Mucosa of descending colon (tissue), 3 donors: ENCODE data around the gene TMEM88. TPM values are rescaled to one million over a fixed set of nuclear protein-coding genes. Genes with fewer than 3 reads are reported as not detected.

Experiments
- ATAC-seq: fragments of 200-7000 bp; cut with Tn5 transposase; one replicate; pipeline ENCODE4 v1.9.1; 2020; ENCODE audit warnings: mild to moderate bottlenecking, moderate library complexity
- DNase-seq, 3 donors: peaks; one replicate each; pipeline ENCODE4 v3.0.0-alpha.2; 2020
- H3K36me3 ChIP-seq: fragments of 200-600 bp; one replicate; pipeline ENCODE4 v1.8.0; 2021; ENCODE audit warnings: low read depth, mild to moderate bottlenecking
- H3K4me1 ChIP-seq: fragments of 200-600 bp; one replicate; pipeline ENCODE4 v1.8.0; 2021; ENCODE audit warnings: low read depth, mild to moderate bottlenecking
- H3K4me3 ChIP-seq: fragments of 200-600 bp; one replicate; pipeline ENCODE4 v1.8.0; 2021; ENCODE audit warnings: mild to moderate bottlenecking
- H3K9me3 ChIP-seq: fragments of 200-600 bp; one replicate; pipeline ENCODE4 v1.8.0; 2021; ENCODE audit warnings: mild to moderate bottlenecking
- intact Hi-C, 2 donors: fragments of 100-400 bp; cut with DNase I in 1 of 2; cut with micrococcal nuclease in 1 of 2; formaldehyde crosslinking; loops; one replicate each; pipeline versions ENCODE4 v1.11.0 to v1.11.1; 2022; cut with DNase I, micrococcal nuclease
- total RNA-seq, 3 donors: library from RNA; stranded (reverse); fragmentation: NEBNext Ultra II Directional in 2 of 3; extraction: Animal tissue kit (Norgen Biotek cat#: 25700) in 2 of 3; gene quantifications; one replicate each; pipeline versions ENCODE4 v1.2.1 to v1.2.4, GENCODE V29; 2021 to 2023
- TF ChIP-seq, protein P1 (sequence below): fragments of 200-600 bp; IDR thresholded peaks from one replicate; pipeline ENCODE4 v1.8.0; 2022; ENCODE audit warnings: antibody characterized with exemption, mild to moderate bottlenecking
- donor health status: DM: no; HTN: no; CAD: no; lungs with moderate emphysema.
- donor health status: DM: no; HTN: no; CAD: no.
- donor health status: DM: no; HTN: yes; CAD: no.

The TMEM88 gene
- total RNA-seq, 3 donors from 2014 or later = 3.5 to 8.5 (median 6.9) TPM

DNA sequence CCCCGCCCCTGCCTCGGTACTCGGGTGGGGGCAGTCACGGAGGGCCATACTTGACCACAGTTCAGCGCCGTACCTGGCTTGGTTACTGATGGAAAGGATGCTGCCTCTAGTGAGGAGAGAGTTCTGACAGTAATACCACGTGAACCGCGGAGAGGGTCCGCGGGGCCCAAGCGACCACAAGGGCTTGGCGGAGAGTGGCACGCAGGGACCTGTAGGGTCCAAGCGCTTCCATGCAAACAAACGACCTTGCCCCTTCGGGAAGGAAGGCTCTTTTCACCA is 11.7 kb upstream of the TMEM88 start:
- Histone ChIP-seq H3K4me3 (peak overlapping the region; percentile 51), H3K36me3 (no peaks in the 10 kb centered on the region), H3K9me3 (no peaks in the 10 kb centered on the region), H3K4me1 (peaks cover 39% of the 10 kb centered on the region)
- DNase-seq (peak in 1 of 3 donors; percentile 75), ATAC-seq (no peak)
- TF ChIP-seq, protein P1, sequence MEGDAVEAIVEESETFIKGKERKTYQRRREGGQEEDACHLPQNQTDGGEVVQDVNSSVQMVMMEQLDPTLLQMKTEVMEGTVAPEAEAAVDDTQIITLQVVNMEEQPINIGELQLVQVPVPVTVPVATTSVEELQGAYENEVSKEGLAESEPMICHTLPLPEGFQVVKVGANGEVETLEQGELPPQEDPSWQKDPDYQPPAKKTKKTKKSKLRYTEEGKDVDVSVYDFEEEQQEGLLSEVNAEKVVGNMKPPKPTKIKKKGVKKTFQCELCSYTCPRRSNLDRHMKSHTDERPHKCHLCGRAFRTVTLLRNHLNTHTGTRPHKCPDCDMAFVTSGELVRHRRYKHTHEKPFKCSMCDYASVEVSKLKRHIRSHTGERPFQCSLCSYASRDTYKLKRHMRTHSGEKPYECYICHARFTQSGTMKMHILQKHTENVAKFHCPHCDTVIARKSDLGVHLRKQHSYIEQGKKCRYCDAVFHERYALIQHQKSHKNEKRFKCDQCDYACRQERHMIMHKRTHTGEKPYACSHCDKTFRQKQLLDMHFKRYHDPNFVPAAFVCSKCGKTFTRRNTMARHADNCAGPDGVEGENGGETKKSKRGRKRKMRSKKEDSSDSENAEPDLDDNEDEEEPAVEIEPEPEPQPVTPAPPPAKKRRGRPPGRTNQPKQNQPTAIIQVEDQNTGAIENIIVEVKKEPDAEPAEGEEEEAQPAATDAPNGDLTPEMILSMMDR = no peak
- intact Hi-C loops = no loop called here

DNA sequence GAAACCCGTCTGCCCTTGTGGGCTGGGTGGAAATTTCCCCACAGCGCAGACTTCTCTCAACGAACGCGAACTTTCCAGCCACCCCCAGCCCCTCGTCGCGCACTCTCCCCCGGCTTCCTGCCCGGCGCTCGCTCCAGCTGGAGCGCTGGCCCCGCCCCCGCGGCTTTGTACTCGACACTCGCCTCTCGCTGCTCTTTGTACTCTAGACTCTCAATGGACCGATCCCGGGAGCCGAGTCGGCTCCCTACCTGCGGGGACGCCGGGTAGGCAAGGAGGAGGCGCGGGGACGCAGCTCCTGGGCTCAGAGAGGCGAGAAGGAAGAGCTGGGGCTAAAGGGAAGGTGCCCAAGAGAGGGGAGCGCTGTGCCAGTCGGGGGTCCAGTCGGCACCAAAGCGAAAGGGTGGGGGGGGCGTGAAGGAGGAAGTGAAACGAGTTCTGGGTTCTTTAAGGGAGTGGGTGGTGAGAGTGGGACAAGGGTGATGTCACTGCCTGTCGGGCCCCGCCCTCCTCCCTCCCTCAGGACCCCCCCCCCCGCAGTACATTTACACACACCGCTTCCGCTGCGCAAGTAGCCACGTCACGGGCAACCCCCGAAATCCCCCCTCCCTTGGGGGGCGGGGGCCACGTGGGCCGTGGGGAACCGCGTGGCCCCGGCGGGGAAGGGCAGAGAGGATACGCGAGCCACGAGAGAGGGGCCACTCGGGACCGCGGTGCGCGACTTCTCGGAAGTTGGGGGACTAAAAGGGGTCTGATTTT is 11.2 kb upstream of the TMEM88 start:
- Histone ChIP-seq H3K4me1 (peaks cover 35% of the 10 kb centered on the region), H3K4me3 (peak overlapping the region; percentile 51), H3K36me3 (no peaks in the 10 kb centered on the region), H3K9me3 (no peaks in the 10 kb centered on the region)
- ATAC-seq (peak; percentile 62), DNase-seq (peak; percentile 92 to 94 (median 93))
- TF ChIP-seq, protein P1 = no peak
- intact Hi-C loops = no loop called here

DNA sequence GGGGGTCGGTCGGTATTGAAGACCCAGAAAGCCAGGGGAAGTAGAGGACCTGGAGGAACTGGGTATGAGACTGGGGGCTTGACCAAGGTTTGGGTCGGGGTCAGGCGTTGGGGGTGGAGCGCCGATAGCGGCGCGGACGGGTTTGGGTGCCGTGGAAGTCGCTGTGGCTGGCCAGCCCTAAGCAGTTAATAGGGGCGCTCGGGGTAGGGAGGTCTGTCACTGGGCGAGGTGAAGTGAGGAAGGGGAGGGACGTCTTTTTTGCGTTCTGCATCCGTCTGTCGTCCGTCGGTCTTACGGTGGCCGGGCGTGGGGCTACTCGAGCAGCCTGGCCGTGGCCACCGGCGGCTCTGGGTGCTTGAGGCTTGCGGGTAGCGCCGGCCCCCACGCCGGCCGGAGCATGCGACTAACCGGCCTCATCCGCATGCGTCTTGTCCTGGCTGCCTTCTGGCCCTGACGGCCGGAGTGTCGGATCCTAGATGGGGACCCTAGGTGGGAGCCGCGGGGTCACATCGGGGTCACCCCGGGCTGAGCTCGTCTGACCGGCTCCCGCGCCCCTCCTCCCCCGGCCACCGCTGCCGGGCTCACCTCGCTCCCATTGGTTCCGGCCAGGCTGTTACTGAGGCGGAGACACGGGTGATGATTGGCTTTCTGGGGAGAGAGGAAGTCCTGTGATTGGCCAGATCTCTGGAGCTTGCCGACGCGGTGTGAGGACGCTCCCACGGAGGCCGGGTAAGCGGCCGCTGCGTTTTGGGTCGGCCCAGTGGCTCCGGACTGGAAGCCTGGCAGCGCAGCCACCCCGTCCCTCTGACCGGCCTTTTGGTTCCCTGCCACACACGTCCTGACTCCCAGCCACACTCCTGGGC is 10.3 kb upstream of the TMEM88 start:
- Histone ChIP-seq H3K9me3 (no peaks in the 10 kb centered on the region), H3K4me1 (peaks cover 27% of the 10 kb centered on the region), H3K36me3 (no peaks in the 10 kb centered on the region), H3K4me3 (peak overlapping the region; percentile 51)
- TF ChIP-seq, protein P1 = no peak
- ATAC-seq = peak; percentile 65
- intact Hi-C loops = no loop called here
- DNase-seq = peak; percentile 91 to 93 (median 91)

DNA sequence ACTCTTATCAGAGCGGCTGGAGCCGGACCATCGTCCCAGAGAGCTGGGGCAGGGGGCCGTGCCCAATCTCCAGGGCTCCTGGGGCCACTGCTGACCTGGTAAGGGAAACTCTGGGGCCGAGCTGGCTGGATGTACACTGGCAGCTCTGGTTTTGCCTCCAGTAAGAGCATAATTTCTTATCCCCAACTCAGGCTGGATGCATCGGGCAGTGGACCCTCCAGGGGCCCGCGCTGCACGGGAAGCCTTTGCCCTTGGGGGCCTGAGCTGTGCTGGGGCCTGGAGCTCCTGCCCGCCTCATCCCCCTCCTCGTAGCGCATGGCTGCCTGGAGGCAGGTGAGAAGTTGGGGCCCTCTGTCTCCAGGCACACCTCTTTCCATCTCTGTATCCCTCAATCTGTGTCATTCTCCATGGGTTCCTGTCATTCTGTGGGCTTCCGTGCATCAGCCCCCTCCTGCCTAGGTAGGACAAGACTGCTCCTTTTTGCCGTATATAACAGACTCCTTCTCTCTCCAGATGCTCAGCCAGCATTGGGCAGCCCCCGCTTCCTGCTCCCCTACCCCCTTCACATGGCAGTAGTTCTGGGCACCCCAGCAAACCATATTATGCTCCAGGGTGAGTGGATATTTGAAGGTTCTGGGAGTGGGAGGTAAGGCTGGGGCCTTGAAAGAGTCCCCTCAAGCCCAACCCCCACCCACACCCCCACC is 9.4 kb upstream of the TMEM88 start:
- Histone ChIP-seq H3K4me1 (peaks cover 17% of the 10 kb centered on the region), H3K9me3 (no peaks in the 10 kb centered on the region), H3K4me3 (no peak overlapping the region), H3K36me3 (no peaks in the 10 kb centered on the region)
- TF ChIP-seq, protein P1 = no peak
- intact Hi-C loops = no loop called here
- ATAC-seq (no peak), DNase-seq (peak in 1 of 3 donors; percentile 66)

DNA sequence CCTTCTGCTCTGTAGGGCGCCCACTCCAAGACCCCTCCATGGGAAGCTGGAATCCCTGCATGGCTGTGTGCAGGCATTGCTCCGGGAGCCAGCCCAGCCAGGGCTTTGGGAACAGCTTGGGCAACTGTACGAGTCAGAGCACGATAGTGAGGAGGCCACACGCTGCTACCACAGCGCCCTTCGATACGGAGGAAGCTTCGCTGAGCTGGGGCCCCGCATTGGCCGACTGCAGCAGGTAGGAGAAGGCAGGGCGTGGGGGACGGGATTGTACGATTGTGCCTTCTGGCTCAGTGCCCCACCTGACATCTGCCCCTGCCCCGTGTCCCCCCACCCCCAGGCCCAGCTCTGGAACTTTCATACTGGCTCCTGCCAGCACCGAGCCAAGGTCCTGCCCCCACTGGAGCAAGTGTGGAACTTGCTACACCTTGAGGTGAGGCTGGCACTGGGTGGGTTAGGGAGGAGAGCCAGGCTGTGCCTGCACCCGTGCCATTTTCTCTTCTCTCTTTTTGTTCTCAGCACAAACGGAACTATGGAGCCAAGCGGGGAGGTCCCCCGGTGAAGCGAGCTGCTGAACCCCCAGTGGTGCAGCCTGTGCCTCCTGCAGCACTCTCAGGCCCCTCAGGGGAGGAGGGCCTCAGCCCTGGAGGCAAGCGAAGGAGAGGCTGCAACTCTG is 8.7 kb upstream of the TMEM88 start:
- Histone ChIP-seq H3K36me3 (no peaks in the 10 kb centered on the region), H3K4me3 (no peak overlapping the region), H3K9me3 (no peaks in the 10 kb centered on the region), H3K4me1 (peaks cover 11% of the 10 kb centered on the region)
- peak in 2 of 3 donors; percentile 12 to 57 for DNase-seq
- TF ChIP-seq, protein P1 = no peak
- intact Hi-C loops = no loop called here
- ATAC-seq = no peak
